Omental fat pad (tissue), 4 donors: ENCODE measurements around the gene PTPN14. TPM values are rescaled to one million over a fixed set of nuclear protein-coding genes. Genes with fewer than 3 reads are reported as not detected.

Experiments used
- ATAC-seq: fragments of 150-250 bp; one replicate; pipeline ENCODE4 v1.9.1; 2016; ENCODE audit warnings: mild to moderate bottlenecking, moderate library complexity; ENCODE audit not compliant: low FRiP score
- DNase-seq: peaks from one replicate; pipeline ENCODE4 v3.0.0-alpha.2; 2019; ENCODE audit warnings: low spot score
- CTCF ChIP-seq, 3 donors: fragments of 450-650 bp; IDR thresholded peaks; one replicate each; pipeline ENCODE4 v1.5.1; 2016 to 2017; ENCODE audit warnings: antibody characterized with exemption in 3 of 3, mild to moderate bottlenecking in 3 of 3, moderate library complexity in 2 of 3
- total RNA-seq, 4 donors: library from RNA; depleted of rRNA; stranded (reverse); fragments of >200 nt; gene quantifications; one replicate each; pipeline ENCODE4 v1.1.0, GENCODE V29; 2016

PTPN14 gene
- total RNA-seq, 4 donors from 2014 or later = 27.1 to 39.1 (median 35.7) TPM

GRCh38 chr1:214383381-214384372 lies 167.7 kb downstream of the PTPN14 start:
- ATAC-seq (no peak), DNase-seq (no peak)
- no peak for TF ChIP-seq CTCF (IDR thresholded peaks at IDR 0.05)

- TF ChIP-seq CTCF (IDR thresholded peaks at IDR 0.05) = no peak
- no peak for ATAC-seq
- no peak for DNase-seq
Measured at GRCh38 chr1:214380986-214381695, 170.3 kb downstream of the PTPN14 start.

- TF ChIP-seq CTCF (IDR thresholded peaks at IDR 0.05) = no peak
- no peak for DNase-seq
Measured at GRCh38 chr1:214380396-214380795, 171.0 kb downstream of the PTPN14 start.

GRCh38 chr1:214379236-214379970 lies 172.0 kb downstream of the PTPN14 start:
- DNase-seq (no peak), ATAC-seq (no peak)
- no peak for TF ChIP-seq CTCF (IDR thresholded peaks at IDR 0.05)

More at GRCh38 chr1:214380396-214380795, 171.0 kb downstream of the PTPN14 start:
- no peak for ATAC-seq

GRCh38 chr1:214378492-214378891 lies 172.9 kb downstream of the PTPN14 start:
- no peak for ATAC-seq

More at GRCh38 chr1:214378492-214378891, 172.9 kb downstream of the PTPN14 start:
- TF ChIP-seq CTCF (IDR thresholded peaks at IDR 0.05) = no peak
- DNase-seq = no peak
